ENCODE results near the gene EYA4.

EYA4 gene

GRCh38 chr6:133555685-133556084 is 314.5 kb downstream of the EYA4 start:
- H3K4me3 ChIP-seq (ENCODE audit: low read depth, low read length) = no peak overlapping the region
- TF ChIP-seq, protein P1, sequence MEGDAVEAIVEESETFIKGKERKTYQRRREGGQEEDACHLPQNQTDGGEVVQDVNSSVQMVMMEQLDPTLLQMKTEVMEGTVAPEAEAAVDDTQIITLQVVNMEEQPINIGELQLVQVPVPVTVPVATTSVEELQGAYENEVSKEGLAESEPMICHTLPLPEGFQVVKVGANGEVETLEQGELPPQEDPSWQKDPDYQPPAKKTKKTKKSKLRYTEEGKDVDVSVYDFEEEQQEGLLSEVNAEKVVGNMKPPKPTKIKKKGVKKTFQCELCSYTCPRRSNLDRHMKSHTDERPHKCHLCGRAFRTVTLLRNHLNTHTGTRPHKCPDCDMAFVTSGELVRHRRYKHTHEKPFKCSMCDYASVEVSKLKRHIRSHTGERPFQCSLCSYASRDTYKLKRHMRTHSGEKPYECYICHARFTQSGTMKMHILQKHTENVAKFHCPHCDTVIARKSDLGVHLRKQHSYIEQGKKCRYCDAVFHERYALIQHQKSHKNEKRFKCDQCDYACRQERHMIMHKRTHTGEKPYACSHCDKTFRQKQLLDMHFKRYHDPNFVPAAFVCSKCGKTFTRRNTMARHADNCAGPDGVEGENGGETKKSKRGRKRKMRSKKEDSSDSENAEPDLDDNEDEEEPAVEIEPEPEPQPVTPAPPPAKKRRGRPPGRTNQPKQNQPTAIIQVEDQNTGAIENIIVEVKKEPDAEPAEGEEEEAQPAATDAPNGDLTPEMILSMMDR (conservative IDR thresholded peaks at IDR 0.05; ENCODE audit: low read depth, low read length) = no peak
- DNase-seq (ENCODE audit: low read depth) = peak; percentile 23

- TF ChIP-seq, protein P1 (conservative IDR thresholded peaks at IDR 0.05; ENCODE audit: low read depth, low read length) = no peak
- no peak for DNase-seq (ENCODE audit: low read depth)
- no peak overlapping the region for H3K4me3 ChIP-seq (ENCODE audit: low read depth, low read length)
These were observed 318.8 kb downstream of the EYA4 start for GRCh38 chr6:133559926-133560325.

- no peak overlapping the region for H3K4me3 ChIP-seq (ENCODE audit: low read depth, low read length)
- TF ChIP-seq, protein P1 (conservative IDR thresholded peaks at IDR 0.05; ENCODE audit: low read depth, low read length) = no peak
- DNase-seq (ENCODE audit: low read depth) = no peak
These were observed 326.5 kb downstream of the EYA4 start for GRCh38 chr6:133567636-133568035.

- TF ChIP-seq, protein P1 (conservative IDR thresholded peaks at IDR 0.05; ENCODE audit: low read depth, low read length) = peak; percentile 82
- H3K4me3 ChIP-seq (ENCODE audit: low read depth, low read length) = peak overlapping the region; percentile 52
- DNase-seq (ENCODE audit: low read depth) = peak; percentile 85
These were observed 328.1 kb downstream of the EYA4 start for GRCh38 chr6:133568970-133569889.

GRCh38 chr6:133571681-133572080 is 330.5 kb downstream of the EYA4 start:
- H3K4me3 ChIP-seq (ENCODE audit: low read depth, low read length) = no peak overlapping the region
- no peak for DNase-seq (ENCODE audit: low read depth)
- TF ChIP-seq, protein P1 (conservative IDR thresholded peaks at IDR 0.05; ENCODE audit: low read depth, low read length) = no peak

DNA sequence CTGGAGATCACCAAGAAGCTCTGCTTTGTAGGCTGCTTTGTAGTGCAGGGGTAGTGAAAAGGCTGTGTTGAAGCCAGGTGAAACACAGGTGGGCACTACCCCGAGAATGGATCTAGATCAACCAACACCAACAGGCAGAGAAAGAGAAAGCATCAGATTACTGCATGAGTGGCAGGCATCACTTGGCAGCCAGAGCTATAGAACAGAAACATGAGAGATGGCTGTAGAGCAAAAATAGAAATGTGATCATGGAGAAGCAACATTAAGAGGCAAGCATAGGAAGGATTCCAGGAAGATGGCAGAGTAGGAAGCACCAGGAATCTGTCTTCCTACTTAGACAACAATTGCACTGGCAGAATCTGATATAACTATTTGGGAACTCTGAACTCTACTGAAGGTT is 336.7 kb downstream of the EYA4 start:
- TF ChIP-seq, protein P1 (conservative IDR thresholded peaks at IDR 0.05; ENCODE audit: low read depth, low read length) = no peak
- no peak for DNase-seq (ENCODE audit: low read depth)
- H3K4me3 ChIP-seq (ENCODE audit: low read depth, low read length) = no peak overlapping the region
